Astrocyte (in vitro differentiated cells and primary cell): ENCODE data around the gene CRELD2. TPM values are rescaled to one million over a fixed set of nuclear protein-coding genes. Genes with fewer than 3 reads are reported as not detected.

Source experiments
- DNase-seq: peaks from one replicate; pipeline ENCODE4 v3.0.0-alpha.2; 2010; ENCODE audit warnings: low read depth
- FAIRE-seq: peaks from 2 replicates; lab custom pipeline; 2011; peaks lifted over from hg19 to GRCh38; lab: Jason Lieb, UNC
- H2AFZ ChIP-seq: 2 replicates; pipeline ENCODE4 v1.6.0; 2012; ENCODE audit warnings: low read depth, low read length, inconsistent platforms
- H3K27ac ChIP-seq: 2 replicates; pipeline ENCODE4 v1.5.1; 2011; ENCODE audit warnings: low read depth, low read length, inconsistent platforms
- H3K27me3 ChIP-seq: 2 replicates; pipeline ENCODE4 v1.6.0; 2011; ENCODE audit warnings: low read length, inconsistent platforms; ENCODE audit not compliant: insufficient read depth
- H3K36me3 ChIP-seq: 2 replicates; pipeline ENCODE4 v1.5.1; 2011; ENCODE audit warnings: low read length, inconsistent platforms; ENCODE audit not compliant: insufficient read depth
- H3K4me1 ChIP-seq: 2 replicates; pipeline ENCODE4 v1.5.1; 2011; ENCODE audit warnings: low read length, inconsistent platforms; ENCODE audit not compliant: insufficient read depth
- H3K4me2 ChIP-seq: 2 replicates; pipeline ENCODE4 v1.6.0; 2012; ENCODE audit warnings: low read length, inconsistent platforms
- H3K4me3 ChIP-seq: 2 replicates; pipeline ENCODE4 v1.5.1; 2011; ENCODE audit warnings: low read depth, mild to moderate bottlenecking, low read length, inconsistent platforms; ENCODE audit not compliant: insufficient read depth
- H3K79me2 ChIP-seq: 2 replicates; pipeline ENCODE4 v1.6.0; 2012; ENCODE audit warnings: mild to moderate bottlenecking, low read length, inconsistent platforms; ENCODE audit not compliant: insufficient read depth
- H3K9ac ChIP-seq: 2 replicates; pipeline ENCODE4 v1.6.0; 2012; ENCODE audit warnings: mild to moderate bottlenecking, low read length, inconsistent platforms
- H3K9me3 ChIP-seq: 2 replicates; pipeline ENCODE4 v1.5.1; 2012; ENCODE audit warnings: low read depth, mild to moderate bottlenecking, low read length, inconsistent platforms; ENCODE audit not compliant: insufficient read depth
- H4K20me1 ChIP-seq: 2 replicates; pipeline ENCODE4 v1.6.0; 2012; ENCODE audit warnings: low read length, inconsistent platforms; ENCODE audit not compliant: insufficient read depth
- H3K27ac Mint-ChIP-seq: one replicate; pipeline ENCODE4 v1.8.0; 2021; ENCODE audit warnings: mild to moderate bottlenecking, mixed read lengths; ENCODE audit not compliant: unreplicated experiment
- H3K27me3 Mint-ChIP-seq: one replicate; pipeline ENCODE4 v1.8.0; 2021; ENCODE audit warnings: low read depth, mixed read lengths; ENCODE audit not compliant: unreplicated experiment
- H3K36me3 Mint-ChIP-seq: one replicate; pipeline ENCODE4 v1.8.0; 2021; ENCODE audit warnings: low read depth, mixed read lengths; ENCODE audit not compliant: unreplicated experiment
- H3K4me1 Mint-ChIP-seq: one replicate; pipeline ENCODE4 v1.8.0; 2021; ENCODE audit warnings: low read depth, mixed read lengths; ENCODE audit not compliant: unreplicated experiment
- H3K4me3 Mint-ChIP-seq: one replicate; pipeline ENCODE4 v1.8.0; 2021; ENCODE audit warnings: mild to moderate bottlenecking, moderate library complexity, mixed read lengths; ENCODE audit not compliant: unreplicated experiment
- H3K9me3 Mint-ChIP-seq: one replicate; pipeline ENCODE4 v1.8.0; 2021; ENCODE audit warnings: mild to moderate bottlenecking, mixed read lengths; ENCODE audit not compliant: unreplicated experiment
- EZH2 ChIP-seq: IDR thresholded peaks from 2 replicates; pipeline ENCODE4 v1.6.1; 2012; ENCODE audit warnings: mild to moderate bottlenecking, low read length, inconsistent platforms; ENCODE audit not compliant: insufficient read depth
- total RNA-seq: library from RNA; stranded (reverse); gene quantifications from 2 replicates; pipeline ENCODE4 v1.2.1, GENCODE V29; 2021
- TF ChIP-seq, protein P1 (sequence below): IDR thresholded peaks from 2 replicates; pipeline ENCODE4 v1.5.1; 2011; ENCODE audit warnings: low read depth, mild to moderate bottlenecking, inconsistent platforms, low read length, moderate library complexity; ENCODE audit not compliant: insufficient read depth

The CRELD2 gene
- total RNA-seq, 1 donor from 2014 or later, result 49.6 TPM

DNA sequence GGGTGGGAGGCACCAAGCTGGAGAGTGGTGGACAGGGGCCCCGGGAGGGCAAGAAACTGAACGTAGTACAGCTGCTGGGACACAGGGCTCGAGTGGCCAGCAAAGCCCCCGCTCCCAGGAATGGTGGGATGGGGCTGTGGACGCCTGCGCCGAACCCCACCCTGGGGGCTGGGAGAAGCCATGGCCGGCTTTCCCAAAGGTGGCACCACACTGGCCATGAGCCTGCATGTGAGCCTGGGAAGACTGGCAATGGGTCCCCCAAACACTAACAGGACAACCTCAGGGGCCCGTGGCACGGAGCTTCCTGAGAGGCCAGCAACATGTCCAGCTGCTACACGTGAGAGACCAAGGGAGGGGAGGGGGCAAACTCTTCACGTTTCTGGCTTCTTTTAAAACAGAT is 4.2 kb upstream of the CRELD2 start:
- no peak overlapping the region for H3K4me3 Mint-ChIP-seq
- FAIRE-seq, result no peak
- Histone ChIP-seq H3K9me3 (no peaks in the 10 kb centered on the region), H3K27me3 (no peaks in the 10 kb centered on the region), H3K79me2 (peaks cover 14% of the 10 kb centered on the region), H3K9ac (no peak overlapping the region), H3K27ac (no peak overlapping the region), H3K4me2 (no peak overlapping the region), H2AFZ (no peak overlapping the region), H3K4me3 (no peak overlapping the region), H3K4me1 (peaks cover 4% of the 10 kb centered on the region), H3K36me3 (peaks cover 3% of the 10 kb centered on the region), H4K20me1 (peaks cover 23% of the 10 kb centered on the region)
- no peaks in the 10 kb centered on the region for H3K27me3 Mint-ChIP-seq
- H3K27ac Mint-ChIP-seq, result no peak overlapping the region
- peaks cover 11% of the 10 kb centered on the region for H3K36me3 Mint-ChIP-seq
- TF ChIP-seq, protein P1, sequence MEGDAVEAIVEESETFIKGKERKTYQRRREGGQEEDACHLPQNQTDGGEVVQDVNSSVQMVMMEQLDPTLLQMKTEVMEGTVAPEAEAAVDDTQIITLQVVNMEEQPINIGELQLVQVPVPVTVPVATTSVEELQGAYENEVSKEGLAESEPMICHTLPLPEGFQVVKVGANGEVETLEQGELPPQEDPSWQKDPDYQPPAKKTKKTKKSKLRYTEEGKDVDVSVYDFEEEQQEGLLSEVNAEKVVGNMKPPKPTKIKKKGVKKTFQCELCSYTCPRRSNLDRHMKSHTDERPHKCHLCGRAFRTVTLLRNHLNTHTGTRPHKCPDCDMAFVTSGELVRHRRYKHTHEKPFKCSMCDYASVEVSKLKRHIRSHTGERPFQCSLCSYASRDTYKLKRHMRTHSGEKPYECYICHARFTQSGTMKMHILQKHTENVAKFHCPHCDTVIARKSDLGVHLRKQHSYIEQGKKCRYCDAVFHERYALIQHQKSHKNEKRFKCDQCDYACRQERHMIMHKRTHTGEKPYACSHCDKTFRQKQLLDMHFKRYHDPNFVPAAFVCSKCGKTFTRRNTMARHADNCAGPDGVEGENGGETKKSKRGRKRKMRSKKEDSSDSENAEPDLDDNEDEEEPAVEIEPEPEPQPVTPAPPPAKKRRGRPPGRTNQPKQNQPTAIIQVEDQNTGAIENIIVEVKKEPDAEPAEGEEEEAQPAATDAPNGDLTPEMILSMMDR, result no peak
- TF ChIP-seq EZH2, result no peak
- peaks cover 1% of the 10 kb centered on the region for H3K4me1 Mint-ChIP-seq
- no peak for DNase-seq
- no peaks in the 10 kb centered on the region for H3K9me3 Mint-ChIP-seq

DNA sequence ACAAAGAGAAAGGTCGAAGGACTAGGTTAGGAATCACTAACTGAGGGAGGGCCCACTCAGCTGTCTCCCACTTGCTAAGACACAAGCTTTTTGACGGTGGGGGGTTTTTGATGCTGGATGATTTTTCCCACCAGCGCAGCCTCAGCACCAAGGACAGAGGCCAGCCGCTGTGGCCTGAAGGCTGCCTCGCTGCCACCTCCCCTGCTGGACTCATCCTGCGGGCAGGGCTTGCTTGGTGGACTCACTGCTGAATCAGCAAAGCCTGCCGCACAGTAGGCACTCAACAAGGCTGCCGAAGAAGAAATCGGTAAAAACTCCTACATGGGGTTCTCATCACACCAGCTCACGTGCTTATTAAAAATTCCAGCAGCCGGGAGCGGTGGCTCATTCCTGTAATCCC is 2.8 kb upstream of the CRELD2 start:
- DNase-seq, result no peak
- H3K4me3 Mint-ChIP-seq, result no peak overlapping the region

DNA sequence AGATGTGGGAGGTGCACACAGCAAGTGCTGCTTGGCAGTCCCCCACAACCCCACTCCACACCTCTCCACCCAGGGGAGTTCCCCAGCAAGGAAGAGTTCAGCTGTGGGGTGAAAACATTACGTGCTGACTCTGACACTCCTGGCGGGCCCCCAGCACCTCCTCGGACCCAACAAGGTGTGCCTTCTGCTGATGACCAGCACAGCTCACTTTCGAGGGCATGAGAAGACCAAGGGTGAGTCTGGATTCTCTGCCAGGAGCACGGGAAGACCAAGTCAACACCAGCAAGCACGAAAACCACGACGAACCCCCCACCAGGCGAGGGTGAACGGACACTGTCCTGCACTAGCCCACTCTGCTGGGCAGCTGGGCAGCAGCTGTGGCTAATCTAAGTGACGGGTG is 1.6 kb upstream of the CRELD2 start:
- Mint-ChIP-seq H3K9me3 (no peaks in the 10 kb centered on the region), H3K36me3 (peaks cover 11% of the 10 kb centered on the region), H3K27ac (no peak overlapping the region), H3K4me3 (peak overlapping the region; percentile 88), H3K4me1 (peaks cover 1% of the 10 kb centered on the region), H3K27me3 (no peaks in the 10 kb centered on the region)
- Histone ChIP-seq H3K9me3 (no peaks in the 10 kb centered on the region), H3K4me3 (no peak overlapping the region), H3K9ac (no peak overlapping the region), H3K27me3 (no peaks in the 10 kb centered on the region), H3K79me2 (peaks cover 20% of the 10 kb centered on the region), H3K27ac (no peak overlapping the region), H2AFZ (no peak overlapping the region), H3K36me3 (peaks cover 6% of the 10 kb centered on the region), H3K4me2 (peak overlapping the region; percentile 86), H4K20me1 (peaks cover 34% of the 10 kb centered on the region), H3K4me1 (peaks cover 8% of the 10 kb centered on the region)
- TF ChIP-seq EZH2, result no peak
- TF ChIP-seq, protein P1, result no peak
- FAIRE-seq (no peak), DNase-seq (no peak)

More for the DNA sequence above, 2.8 kb upstream of the CRELD2 start:
- Mint-ChIP-seq H3K4me1 (peaks cover 1% of the 10 kb centered on the region), H3K36me3 (peaks cover 9% of the 10 kb centered on the region), H3K27ac (no peak overlapping the region), H3K9me3 (no peaks in the 10 kb centered on the region), H3K27me3 (no peaks in the 10 kb centered on the region)
- peaks cover 20% of the 10 kb centered on the region for H3K79me2 ChIP-seq
- TF ChIP-seq EZH2, result no peak
- TF ChIP-seq, protein P1, result no peak
- peaks cover 8% of the 10 kb centered on the region for H3K4me1 ChIP-seq
- H3K9me3 ChIP-seq, result no peaks in the 10 kb centered on the region
- no peak overlapping the region for H3K4me3 ChIP-seq
- H4K20me1 ChIP-seq, result peaks cover 34% of the 10 kb centered on the region
- no peak overlapping the region for H2AFZ ChIP-seq
- peaks cover 6% of the 10 kb centered on the region for H3K36me3 ChIP-seq
- no peak overlapping the region for H3K4me2 ChIP-seq
- no peaks in the 10 kb centered on the region for H3K27me3 ChIP-seq
- no peak overlapping the region for H3K9ac ChIP-seq
- no peak for FAIRE-seq
- no peak overlapping the region for H3K27ac ChIP-seq
